Raji (cell line): ENCODE data around the gene NUDT19.
A peak's percentile ranks its signal among the peaks of the same experiment; 100 is the strongest.

Experiments used
- POLR2A ChIP-seq: IDR thresholded peaks from 2 replicates; pipeline ENCODE4 v1.6.1; 2011; ENCODE audit warnings: low read depth, low read length, control low read depth; ENCODE audit not compliant: insufficient read depth

The NUDT19 gene

GRCh38 chr19:32691291-32691951 is at the start of gene NUDT19:
Gene NUDT19 (plus strand): TSS chr19:32691821. CDS start chr19:32691961, 140 bp downstream.
- peak; percentile 61 for TF ChIP-seq POLR2A

GRCh38 chr19:32642771-32643170 is 48.9 kb upstream of the NUDT19 start:
- no peak for TF ChIP-seq POLR2A

GRCh38 chr19:32646556-32646955 is 45.1 kb upstream of the NUDT19 start:
- no peak for TF ChIP-seq POLR2A

- TF ChIP-seq POLR2A, result no peak
These were observed 44.3 kb upstream of the NUDT19 start for GRCh38 chr19:32647361-32647760.

- TF ChIP-seq POLR2A, result no peak
These were observed 41.9 kb upstream of the NUDT19 start for GRCh38 chr19:32649751-32650150.

- TF ChIP-seq POLR2A, result no peak
These were observed 41.0 kb upstream of the NUDT19 start for GRCh38 chr19:32650671-32651070.

- TF ChIP-seq POLR2A, result no peak
These were observed 39.9 kb upstream of the NUDT19 start for GRCh38 chr19:32651729-32652140.

- no peak for TF ChIP-seq POLR2A
These were observed 38.6 kb upstream of the NUDT19 start for GRCh38 chr19:32652894-32653598.

- no peak for TF ChIP-seq POLR2A
These were observed 38.1 kb upstream of the NUDT19 start for GRCh38 chr19:32653599-32653915.

- TF ChIP-seq POLR2A, result no peak
These were observed 33.5 kb upstream of the NUDT19 start for GRCh38 chr19:32658075-32658474.

- TF ChIP-seq POLR2A, result no peak
These were observed 33.1 kb upstream of the NUDT19 start for GRCh38 chr19:32658527-32658926.

GRCh38 chr19:32661318-32661717 is 30.3 kb upstream of the NUDT19 start:
- TF ChIP-seq POLR2A, result no peak

GRCh38 chr19:32662186-32662585 is 29.4 kb upstream of the NUDT19 start:
- TF ChIP-seq POLR2A, result no peak

GRCh38 chr19:32666084-32666483 is 25.5 kb upstream of the NUDT19 start:
- no peak for TF ChIP-seq POLR2A

- TF ChIP-seq POLR2A, result no peak
These were observed 22.3 kb upstream of the NUDT19 start for GRCh38 chr19:32669310-32669709.

- no peak for TF ChIP-seq POLR2A
These were observed 19.6 kb upstream of the NUDT19 start for GRCh38 chr19:32671883-32672593.
